HCT116 (cell line): ENCODE data around the gene GSC2. TPM values are rescaled to one million over a fixed set of nuclear protein-coding genes. Genes with fewer than 3 reads are reported as not detected.

ENCODE experiments used
- ATAC-seq: fragments of 200-7000 bp; cut with Tn5 transposase; 2 replicates; pipeline ENCODE4 v1.9.1; 2020; ENCODE audit warnings: mild to moderate bottlenecking, moderate library complexity
- BruUV-seq: library from RNA; stranded (reverse); fragments of 400-500 nt; replicated peaks from 2 replicates; lab custom pipeline; 2021; lab: Mats Ljungman, UMichigan
- CTCF ChIA-PET: fragments of 300-600 bp; sonication (Branson Sonifier 250); formaldehyde crosslinking; loops from one replicate; lab custom pipeline; 2021; ENCODE audit warnings: antibody characterized with exemption; lab: Charles Lee
- POLR2A ChIA-PET: fragments of 300-600, 350-600 bp; sonication (Branson Sonifier 250); formaldehyde crosslinking; loops from one replicate; lab custom pipeline; 2021; ENCODE audit warnings: antibody characterized with exemption; lab: Charles Lee
- RAD21 ChIA-PET, 2 experiments: fragments of 300-600 bp; sonication (Branson Sonifier 250); formaldehyde crosslinking; loops; one replicate each; lab custom pipeline; 2023; ENCODE audit warnings: low total read pairs in 2 of 2; ENCODE audit not compliant: uncharacterized antibody in 2 of 2, unreplicated experiment in 2 of 2, low non-redundant PET in 1 of 2; lab: Charles Lee
- DNase-seq: peaks from one replicate; pipeline ENCODE4 v3.0.0-alpha.2; 2010; ENCODE audit warnings: low read depth, low spot score
- H2AFZ ChIP-seq: fragments of 200-600 bp; shearing (Covaris generic), sonication (generic); 2 replicates; pipeline ENCODE4 v1.6.1; 2017; ENCODE audit warnings: low read depth, mixed run types, mixed read lengths, antibody characterized with exemption, low read length; ENCODE audit not compliant: poor library complexity, severe bottlenecking
- H3K27ac ChIP-seq: 2 replicates; pipeline ENCODE4 v1.5.1; 2012; ENCODE audit warnings: low read depth, low read length
- H3K27me3 ChIP-seq: fragments of 200-600 bp; sonication (generic); 2 replicates; pipeline ENCODE4 v1.6.1; 2016; ENCODE audit warnings: mixed run types, low read length, mixed read lengths; ENCODE audit not compliant: insufficient read depth
- H3K36me3 ChIP-seq, 2 experiments: fragments of 200-500 bp in 1 of 2; fragments of 200-600 bp in 1 of 2; sonication (Bioruptor generic) in 1 of 2; sonication (generic) in 1 of 2; 2 replicates each; pipeline versions ENCODE4 v1.5.1 to v1.6.1; 2014 to 2016; ENCODE audit warnings: low read length in 2 of 2, inconsistent platforms in 1 of 2, mixed read lengths in 1 of 2, mixed run types in 1 of 2; ENCODE audit not compliant: insufficient read depth in 2 of 2, control insufficient read depth in 1 of 2
- H3K4me1 ChIP-seq, 2 experiments: fragments of 200-600 bp in 1 of 2; sonication (generic) in 1 of 2; 2 replicates each; pipeline versions ENCODE4 v1.5.1 to v1.6.1; 2012 to 2017; ENCODE audit warnings: low read length in 2 of 2, inconsistent platforms in 1 of 2, mild to moderate bottlenecking in 1 of 2, mixed read lengths in 1 of 2, mixed run types in 1 of 2, moderate library complexity in 1 of 2; ENCODE audit not compliant: insufficient read depth in 2 of 2, control insufficient read depth in 1 of 2
- H3K4me2 ChIP-seq: fragments of 200-600 bp; sonication (generic); 2 replicates; pipeline ENCODE4 v1.6.1; 2017; ENCODE audit warnings: mixed run types, low read length, mixed read lengths
- H3K4me3 ChIP-seq, 2 experiments: fragments of 200-600 bp in 1 of 2; sonication (generic) in 1 of 2; replicated peaks in 1 of 2; 2 replicates each; pipeline ENCODE4 v1.5.1; 2011 to 2016; ENCODE audit warnings: low read length in 2 of 2, control low read depth in 1 of 2, low read depth in 1 of 2, mild to moderate bottlenecking in 1 of 2, mixed read lengths in 1 of 2, mixed run types in 1 of 2
- H3K79me2 ChIP-seq: fragments of 200-600 bp; sonication (generic); 2 replicates; pipeline ENCODE4 v1.6.1; 2017; ENCODE audit warnings: mild to moderate bottlenecking, mixed run types, low read length, moderate library complexity, mixed read lengths; ENCODE audit not compliant: insufficient read depth
- H3K9ac ChIP-seq: fragments of 200-600 bp; sonication (generic); 2 replicates; pipeline ENCODE4 v1.6.1; 2016; ENCODE audit warnings: low read length, mixed read lengths
- H3K9me2 ChIP-seq: fragments of 200-600 bp; sonication (generic), shearing (Covaris generic); 2 replicates; pipeline ENCODE4 v1.6.1; 2017; ENCODE audit warnings: mixed run types, mild to moderate bottlenecking, moderate library complexity; ENCODE audit not compliant: insufficient read depth
- H3K9me3 ChIP-seq, 2 experiments: fragments of 200-500 bp in 1 of 2; fragments of 200-600 bp in 1 of 2; sonication (Bioruptor generic) in 1 of 2; sonication (generic) in 1 of 2; 2 replicates each; pipeline ENCODE4 v1.6.1; 2014 to 2017; ENCODE audit warnings: low read length in 2 of 2, mixed read lengths in 2 of 2, inconsistent platforms in 1 of 2, low read depth in 1 of 2, mild to moderate bottlenecking in 1 of 2, mixed run types in 1 of 2, moderate library complexity in 1 of 2; ENCODE audit not compliant: control insufficient read depth in 1 of 2, insufficient read depth in 1 of 2
- H4K20me1 ChIP-seq: fragments of 200-600 bp; sonication (generic), shearing (Covaris generic); 2 replicates; pipeline ENCODE4 v1.6.1; 2017; ENCODE audit warnings: mixed run types, mild to moderate bottlenecking, moderate library complexity; ENCODE audit not compliant: insufficient read depth
- ATF3 ChIP-seq: IDR thresholded peaks from 2 replicates; pipeline ENCODE4 v1.6.1; 2012
- CBX3 ChIP-seq: IDR thresholded peaks from 2 replicates; pipeline ENCODE4 v1.6.1; 2012; ENCODE audit warnings: low read depth
- CEBPB ChIP-seq: IDR thresholded peaks from 2 replicates; pipeline ENCODE4 v1.6.1; 2012; ENCODE audit warnings: low read depth
- EGR1 ChIP-seq: IDR thresholded peaks from 2 replicates; pipeline ENCODE4 v1.6.1; 2012; ENCODE audit warnings: low read depth
- ELF1 ChIP-seq: IDR thresholded peaks from 2 replicates; pipeline ENCODE4 v1.6.1; 2012; ENCODE audit warnings: low read depth, borderline replicate concordance
- EZH2 ChIP-seq: fragments of 200-600 bp; sonication (generic); IDR thresholded peaks from 2 replicates; pipeline ENCODE4 v1.6.1; 2017; ENCODE audit warnings: antibody characterized with exemption, mixed run types
- EZH2phosphoT487 ChIP-seq: fragments of 200-600 bp; IDR thresholded peaks from 2 replicates; pipeline ENCODE4 v1.6.1; 2018; ENCODE audit warnings: antibody characterized with exemption, borderline replicate concordance
- FOSL1 ChIP-seq: IDR thresholded peaks from 2 replicates; pipeline ENCODE4 v1.6.1; 2012; ENCODE audit warnings: low read depth
- JUND ChIP-seq: IDR thresholded peaks from 2 replicates; pipeline ENCODE4 v1.6.1; 2012
- MAX ChIP-seq: IDR thresholded peaks from 2 replicates; pipeline ENCODE4 v1.6.1; 2012
- POLR2A ChIP-seq: IDR thresholded peaks from 2 replicates; pipeline ENCODE4 v1.7.0; 2011; ENCODE audit warnings: borderline replicate concordance; ENCODE audit not compliant: insufficient read depth, insufficient read length; ENCODE audit errors: extremely low read depth
- POLR2AphosphoS5 ChIP-seq: IDR thresholded peaks from 2 replicates; pipeline ENCODE4 v1.6.1; 2011; ENCODE audit warnings: mild to moderate bottlenecking, low read depth, low read length, moderate library complexity
- REST ChIP-seq: IDR thresholded peaks from 2 replicates; pipeline ENCODE4 v1.6.1; 2012; ENCODE audit warnings: low read depth
- SIN3A ChIP-seq: IDR thresholded peaks from 2 replicates; pipeline ENCODE4 v1.6.1; 2012; ENCODE audit warnings: low read depth
- SP1 ChIP-seq: IDR thresholded peaks from 2 replicates; pipeline ENCODE4 v1.6.1; 2012; ENCODE audit warnings: low read depth
- TCF7L2 ChIP-seq: IDR thresholded peaks from 2 replicates; pipeline ENCODE4 v1.7.0; 2011; ENCODE audit warnings: borderline replicate concordance, inconsistent platforms; ENCODE audit not compliant: insufficient read depth, insufficient read length; ENCODE audit errors: extremely low read depth
- YY1 ChIP-seq: IDR thresholded peaks from 2 replicates; pipeline ENCODE4 v1.6.1; 2011; ENCODE audit warnings: low read length, low read depth, moderate library complexity, mild to moderate bottlenecking; ENCODE audit not compliant: insufficient replicate concordance; ENCODE audit errors: extremely low read depth
- intact Hi-C: fragments of 100-400 bp; cut with micrococcal nuclease; formaldehyde crosslinking; loops from 2 replicates; pipeline ENCODE4 v1.10.0; 2022
- total RNA-seq: library from RNA; stranded (reverse); gene quantifications from one replicate; pipeline ENCODE4 v1.2.1, GENCODE V29; 2021; ENCODE audit not compliant: unreplicated experiment

GSC2 gene
- total RNA-seq, 1 experiment from 2014 or later = not detected

- Histone ChIP-seq H3K4me2 (no peak overlapping the region), H3K9me3 (no peaks in the 10 kb centered on the region), H3K79me2 (no peaks in the 10 kb centered on the region), H2AFZ (no peak overlapping the region), H3K9me2 (no peaks in the 10 kb centered on the region), H4K20me1 (no peaks in the 10 kb centered on the region), H3K4me3 (no peak overlapping the region), H3K9ac (no peak overlapping the region), H3K27ac (no peak overlapping the region), H3K4me1 (no peaks in the 10 kb centered on the region), H3K27me3 (no peaks in the 10 kb centered on the region), H3K36me3 (peaks cover 2 to 9% of the 10 kb centered on the region in 2 experiments; a peak in 2 of 4 replicates)
- no TSS peak for BruUV-seq
- DNase-seq (no peak), ATAC-seq (no peak)
- TF ChIP-seq CEBPB = no peak
- no peak for TF ChIP-seq POLR2AphosphoS5
- no peak for TF ChIP-seq CBX3
- no peak for TF ChIP-seq JUND
- TF ChIP-seq FOSL1 = no peak
- no peak for TF ChIP-seq YY1
- TF ChIP-seq EZH2phosphoT487 = no peak
- TF ChIP-seq EZH2 = no peak
- intact Hi-C loops = no loop called here
- ChIA-PET CTCF (interaction anchor here (1.4 kb wide), 1 partner anchor 15 kb away, joined by 4 read pairs; the partner anchor contains the start of gene ESS2), RAD21 (no interaction called here), POLR2A (no interaction called here)
These were observed 20.2 kb downstream of the GSC2 start for GRCh38 chr22:19129871-19130270.

- ChIA-PET RAD21 (no interaction called here), CTCF (interaction anchor here (1.4 kb wide), 1 partner anchor 15 kb away, joined by 4 read pairs; the partner anchor contains the start of gene ESS2), POLR2A (no interaction called here)
- Histone ChIP-seq H4K20me1 (no peaks in the 10 kb centered on the region), H3K4me1 (no peaks in the 10 kb centered on the region), H3K9me2 (no peaks in the 10 kb centered on the region), H3K27me3 (no peaks in the 10 kb centered on the region), H3K9ac (no peak overlapping the region), H3K4me2 (no peak overlapping the region), H3K36me3 (peaks cover 2 to 8% of the 10 kb centered on the region in 2 experiments; a peak in 2 of 4 replicates), H3K79me2 (no peaks in the 10 kb centered on the region), H2AFZ (no peak overlapping the region), H3K9me3 (no peaks in the 10 kb centered on the region), H3K4me3 (no peak overlapping the region), H3K27ac (no peak overlapping the region)
- no TSS peak for BruUV-seq
- ATAC-seq = no peak
- no peak for DNase-seq
- intact Hi-C loops = no loop called here
- TF ChIP-seq MAX (no peak), ELF1 (no peak), TCF7L2 (no peak), CEBPB (no peak), POLR2AphosphoS5 (no peak), SP1 (no peak), ATF3 (no peak), POLR2A (no peak), EZH2phosphoT487 (no peak), JUND (no peak), EGR1 (no peak), EZH2 (no peak), SIN3A (no peak), REST (no peak)
These were observed 21.0 kb downstream of the GSC2 start for GRCh38 chr22:19128946-19129727.
